CD4-positive, alpha-beta T cell treated with Interleukin-10 for 1 hour (primary cell): ENCODE results near the gene MS4A6A.
"Not testable (repeated sequence)": the region's sequence is repeated elsewhere in the genome, so short reads cannot be mapped to it uniquely, and the experiment has no call there.

ENCODE experiments used
- DNase-seq: peaks from one replicate; pipeline ENCODE4 v3.0.0-alpha.2; 2020

MS4A6A gene, protein sequence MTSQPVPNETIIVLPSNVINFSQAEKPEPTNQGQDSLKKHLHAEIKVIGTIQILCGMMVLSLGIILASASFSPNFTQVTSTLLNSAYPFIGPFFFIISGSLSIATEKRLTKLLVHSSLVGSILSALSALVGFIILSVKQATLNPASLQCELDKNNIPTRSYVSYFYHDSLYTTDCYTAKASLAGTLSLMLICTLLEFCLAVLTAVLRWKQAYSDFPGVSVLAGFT

DNA sequence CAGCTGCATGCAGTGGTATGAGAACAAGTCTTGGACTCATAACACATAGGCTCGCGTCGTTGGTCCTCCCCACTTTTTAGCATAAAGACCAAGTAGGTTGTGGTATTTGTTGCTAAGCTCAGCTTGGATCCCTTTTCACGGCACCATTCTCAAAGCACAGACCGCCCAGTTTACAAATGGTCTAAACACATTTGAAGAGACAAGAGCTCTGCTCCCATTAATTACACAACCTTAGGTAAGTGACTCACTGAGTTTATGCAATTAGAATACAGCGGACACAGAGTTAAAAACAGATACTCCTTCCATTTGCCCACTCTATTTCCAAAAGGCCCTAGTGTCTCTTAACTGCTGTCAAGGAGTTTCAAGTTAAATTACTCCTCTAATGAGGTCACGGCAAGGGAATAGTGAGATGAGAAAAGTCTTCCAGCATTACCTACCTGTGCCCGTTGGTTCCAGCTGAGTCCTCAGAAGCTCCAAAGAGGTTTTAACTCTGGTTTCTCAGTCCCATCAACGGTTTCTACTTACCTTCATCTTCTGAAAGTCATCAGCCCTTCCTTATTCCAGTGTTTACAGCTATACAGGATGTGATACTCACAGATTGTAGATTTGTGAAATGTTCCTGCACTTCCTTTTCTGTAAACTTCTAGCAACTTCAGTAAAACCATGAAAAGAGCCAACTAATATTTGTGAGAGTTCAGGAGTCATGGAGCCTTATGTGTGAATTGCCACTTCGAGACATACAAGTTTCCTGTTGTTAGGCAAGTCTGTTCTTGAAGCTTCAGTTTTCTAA, at the start of gene MS4A6A:
MS4A6A (minus strand) TSS at position 543 of the 790 bp plus-strand sequence. CDS start 1,356 bp downstream, outside the sequence.
- no peak for DNase-seq

DNA sequence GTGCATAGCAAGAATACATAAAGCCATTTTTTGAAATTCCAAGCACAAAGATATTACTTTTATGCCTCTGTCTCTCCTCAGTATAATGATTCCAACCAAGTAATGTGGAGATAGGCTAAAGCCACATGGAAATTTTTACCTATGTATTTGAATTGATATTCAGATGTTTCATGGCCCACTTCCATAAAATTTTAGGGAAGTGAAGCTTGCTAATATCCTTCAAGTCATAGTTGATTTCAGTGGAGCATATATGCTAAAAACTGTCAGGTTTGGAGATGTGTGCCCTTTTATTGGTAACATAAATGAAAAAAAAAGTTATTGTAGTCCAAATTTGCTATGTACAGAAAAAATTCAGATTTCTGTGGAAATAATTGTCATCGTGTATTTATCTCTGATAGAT, 47.8 kb upstream of the MS4A6A start:
- DNase-seq = no peak

DNA sequence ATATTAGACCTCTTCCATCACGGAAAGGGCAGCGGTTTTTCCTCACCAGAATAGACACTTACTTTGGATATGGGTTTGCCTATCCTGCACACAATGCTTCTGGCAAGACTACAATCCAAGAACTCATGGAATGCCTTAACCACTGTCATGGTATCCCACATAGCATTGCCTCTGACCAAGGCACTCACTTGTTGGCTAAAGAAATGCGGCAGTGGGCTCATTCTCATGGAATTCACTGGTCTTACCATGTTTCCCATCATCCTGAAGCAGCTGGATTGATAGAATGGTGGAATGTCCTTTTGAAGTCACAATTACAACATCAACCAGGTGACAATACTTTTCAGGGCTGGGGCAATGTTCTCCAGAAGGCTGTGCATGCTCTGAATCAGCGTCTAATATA, 39.3 kb upstream of the MS4A6A start:
- DNase-seq = no peak

DNA sequence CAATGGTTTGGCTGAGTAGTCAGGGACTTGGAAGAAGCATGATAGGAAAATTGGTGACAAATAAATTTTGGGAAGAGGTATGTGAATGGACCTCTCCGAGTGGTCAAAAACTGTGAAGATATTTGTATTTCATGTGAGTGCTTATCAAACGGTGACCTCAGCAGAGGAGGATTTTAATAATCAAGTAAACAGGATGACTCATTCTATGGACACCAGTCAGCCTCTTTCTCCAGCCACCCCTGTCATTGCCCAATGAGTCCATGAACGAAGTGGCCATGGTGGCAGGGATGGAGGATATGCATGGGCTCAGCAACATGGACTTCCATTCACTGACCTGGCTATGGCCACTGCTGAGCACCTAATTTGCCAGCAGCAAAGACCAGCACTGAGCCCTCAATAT, 38.8 kb upstream of the MS4A6A start:
- no peak for DNase-seq

DNA sequence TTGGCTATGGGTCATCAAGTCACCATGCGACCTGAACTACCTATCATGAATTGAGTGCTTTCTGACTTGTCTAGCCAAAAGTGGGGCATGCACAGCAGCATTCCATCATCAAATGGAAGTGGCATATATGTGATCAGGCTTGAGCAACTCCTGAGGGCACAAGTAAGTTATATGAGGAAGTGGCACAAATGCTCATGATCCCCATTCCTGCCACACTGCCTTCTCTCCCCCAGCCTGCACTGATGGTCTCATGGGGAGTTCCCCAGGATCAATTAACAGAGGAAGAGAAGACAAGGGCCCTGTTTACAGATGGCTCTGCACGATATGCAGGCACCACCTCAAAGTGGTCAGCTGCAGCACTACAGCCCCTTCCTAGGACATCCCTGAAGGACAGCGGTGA, 38.3 kb upstream of the MS4A6A start:
- no peak for DNase-seq

DNA sequence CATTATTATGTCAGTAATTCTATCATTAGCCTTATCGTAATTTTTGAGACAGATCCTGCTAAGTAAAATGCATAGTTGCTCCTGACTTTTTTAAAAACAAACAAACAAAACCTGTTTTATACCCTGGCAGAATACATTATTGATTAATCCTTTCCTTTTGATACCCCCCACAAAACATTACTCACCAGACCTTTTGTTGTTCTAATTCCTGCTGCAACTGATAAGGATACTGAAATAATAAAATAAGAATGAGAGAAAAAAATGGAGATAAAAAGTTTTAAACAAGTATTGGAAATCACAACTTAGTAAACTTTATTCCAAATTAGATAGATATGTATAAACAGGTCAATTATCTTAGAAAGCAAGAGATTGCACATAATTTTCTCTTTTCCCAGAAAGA, 31.5 kb upstream of the MS4A6A start:
- DNase-seq = no peak

DNA sequence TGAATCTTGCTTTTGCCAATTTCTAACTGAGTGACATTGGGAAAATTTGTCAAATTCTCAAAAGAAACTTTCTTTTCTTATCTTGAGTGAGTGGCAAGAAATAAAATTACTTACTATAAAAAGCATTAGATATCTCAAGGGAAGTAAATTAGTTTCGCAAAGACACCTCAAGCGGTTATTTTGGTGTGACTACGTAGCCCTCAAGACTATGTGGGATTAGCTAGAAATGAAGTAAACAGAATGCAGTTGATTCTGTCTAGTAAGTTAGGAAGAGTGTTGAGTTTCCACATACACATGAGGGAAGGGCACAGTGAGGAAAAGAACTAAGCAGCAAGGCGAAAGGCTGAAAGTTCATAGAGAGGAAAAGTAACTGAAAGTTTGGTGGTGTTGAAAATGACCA, 28.3 kb upstream of the MS4A6A start:
- no peak for DNase-seq

DNA sequence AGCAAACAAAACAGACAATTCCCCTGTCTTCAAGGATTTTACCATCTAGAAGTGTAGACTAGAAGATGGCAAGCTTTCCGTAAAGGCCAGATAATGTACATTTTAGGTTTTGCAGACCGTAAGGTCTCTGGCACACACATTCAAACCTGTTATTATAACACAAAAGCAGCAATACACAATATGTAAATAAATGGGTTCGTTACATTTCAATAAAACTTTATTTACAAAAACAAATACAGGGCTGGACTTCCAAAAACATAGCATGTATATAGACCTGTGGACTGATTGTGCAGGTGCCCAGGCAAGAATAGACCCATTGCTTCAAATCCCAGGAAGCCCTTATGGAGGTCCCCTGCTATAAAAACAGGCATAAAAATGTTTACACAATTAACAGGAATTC, 27.1 kb upstream of the MS4A6A start:
- no peak for DNase-seq

DNA sequence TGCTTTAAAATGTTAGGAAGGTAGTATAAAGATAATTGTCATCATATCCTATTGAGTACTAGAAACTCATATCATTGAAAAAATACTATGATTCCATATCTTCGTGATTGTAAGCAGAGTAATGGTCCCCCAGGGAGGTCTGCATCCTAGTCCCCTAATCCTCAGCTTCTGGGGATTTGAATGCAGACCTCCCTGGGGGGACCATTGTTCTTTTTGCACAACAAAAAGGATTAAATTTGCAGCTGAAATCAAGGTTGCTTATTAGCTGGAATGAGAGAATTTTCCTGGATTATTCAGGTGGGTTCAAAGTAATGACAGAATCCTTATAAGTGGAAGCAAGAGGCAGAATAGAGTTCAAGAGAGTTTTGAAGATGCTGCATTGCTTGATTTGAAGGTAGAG, 26.1 kb upstream of the MS4A6A start:
- DNase-seq = no peak

DNA sequence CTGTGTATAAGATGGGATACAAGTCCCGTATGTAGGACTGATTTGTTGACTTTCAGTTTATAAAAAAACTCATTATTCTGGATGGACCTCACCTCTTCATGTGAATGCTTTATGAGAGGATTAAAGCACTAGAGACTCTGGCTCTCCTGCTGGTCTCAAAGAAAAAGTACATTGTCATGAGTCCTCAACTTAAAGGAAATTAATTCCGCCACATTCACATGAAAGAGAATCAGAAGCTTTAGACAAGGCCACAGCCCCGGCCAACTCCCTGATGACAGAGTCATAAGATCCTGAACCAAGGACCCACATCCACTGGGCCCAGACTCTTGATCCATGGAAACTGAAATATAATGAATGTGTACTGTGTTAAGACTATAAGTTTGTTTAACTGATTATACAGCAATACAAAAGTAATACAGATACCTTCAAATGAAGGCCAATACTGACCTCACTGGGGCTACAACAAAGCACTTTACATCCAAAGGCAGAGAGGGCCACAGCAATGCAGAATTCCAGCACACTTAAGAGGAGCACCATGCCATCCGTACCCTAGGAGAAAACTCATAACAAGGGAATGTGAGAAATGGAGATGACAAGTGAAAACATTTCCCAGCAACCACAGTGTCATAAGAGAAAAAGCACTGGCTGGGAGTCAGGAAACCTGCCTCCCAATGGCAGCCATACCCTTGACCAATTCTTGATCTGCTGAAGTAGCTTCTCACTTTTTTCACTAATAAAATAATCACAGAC, 25.4 kb upstream of the MS4A6A start:
- DNase-seq = no peak

DNA sequence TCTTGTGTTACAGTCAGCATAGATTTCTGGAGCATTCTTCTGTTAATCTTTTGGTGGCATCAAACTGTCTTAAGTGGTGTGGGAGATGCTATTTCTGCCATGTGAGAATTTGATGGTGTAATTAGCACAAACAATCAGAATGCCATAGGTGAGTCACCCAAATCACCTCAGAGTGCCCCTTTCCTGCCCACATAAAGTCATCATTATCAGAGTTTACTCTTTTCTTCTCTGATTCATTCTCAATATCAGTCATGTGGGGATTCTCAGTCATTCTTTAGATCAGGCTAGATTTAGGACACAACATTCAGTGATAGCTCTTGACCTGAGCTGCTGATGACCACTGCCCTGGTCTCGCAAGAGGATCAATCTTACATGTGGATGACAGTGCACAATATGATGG, 23.7 kb upstream of the MS4A6A start:
- DNase-seq = no peak

DNA sequence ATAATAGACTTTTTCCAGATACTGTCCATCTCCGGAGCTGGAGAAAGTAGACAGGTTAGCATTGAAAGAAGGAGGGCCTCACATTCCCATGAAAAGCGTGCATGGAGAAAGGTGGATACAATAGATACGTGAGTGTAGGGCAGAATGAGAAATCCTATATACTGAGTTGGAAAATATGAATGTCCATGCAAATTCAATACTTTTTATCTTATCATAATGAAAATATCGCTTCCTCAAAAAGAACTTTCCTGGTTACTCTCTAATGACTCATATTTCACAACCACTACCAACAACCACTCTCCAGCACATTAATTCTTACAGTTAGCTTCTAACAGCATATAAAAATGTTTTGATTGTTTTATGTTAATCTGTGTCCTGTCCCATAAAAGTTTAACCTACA, 22.0 kb upstream of the MS4A6A start:
- DNase-seq = no peak

DNA sequence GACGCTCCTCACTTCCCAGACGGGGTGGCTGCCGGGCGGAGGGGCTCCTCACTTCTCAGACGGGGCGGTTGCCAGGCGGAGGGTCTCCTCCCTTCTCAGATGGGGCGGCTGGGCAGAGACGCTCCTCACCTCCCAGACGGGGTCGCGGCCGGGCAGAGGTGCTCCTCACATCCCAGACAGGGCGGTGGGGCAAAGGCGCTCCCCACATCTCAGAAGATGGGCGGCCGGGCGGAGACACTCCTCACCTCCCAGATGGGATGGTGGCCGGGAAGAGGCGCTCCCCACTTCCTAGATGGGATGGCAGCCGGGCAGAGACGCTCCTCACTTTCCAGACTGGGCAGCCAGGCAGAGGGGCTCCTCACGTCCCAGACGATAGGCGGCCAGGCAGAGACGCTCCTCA, 18.5 kb upstream of the MS4A6A start:
- DNase-seq = not testable (repeated sequence)

DNA sequence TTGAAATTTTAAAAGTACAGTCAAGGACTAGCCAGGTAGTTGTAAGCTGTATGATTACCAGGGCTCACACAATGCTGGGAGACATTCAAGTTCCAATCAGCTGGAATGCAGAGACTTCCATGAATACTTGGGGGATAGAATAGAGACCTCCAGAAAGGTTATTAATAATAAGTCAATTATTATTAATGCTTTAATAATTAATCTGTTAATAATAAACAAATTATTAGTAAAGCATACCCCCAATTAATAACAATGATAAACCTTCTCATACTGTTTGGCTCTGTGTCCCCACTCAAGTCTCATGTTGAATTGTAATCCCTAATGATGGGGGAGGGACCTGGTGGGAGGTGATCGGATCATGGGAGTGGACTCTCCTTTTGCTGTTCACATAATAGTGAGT, 14.6 kb upstream of the MS4A6A start:
- no peak for DNase-seq

DNA sequence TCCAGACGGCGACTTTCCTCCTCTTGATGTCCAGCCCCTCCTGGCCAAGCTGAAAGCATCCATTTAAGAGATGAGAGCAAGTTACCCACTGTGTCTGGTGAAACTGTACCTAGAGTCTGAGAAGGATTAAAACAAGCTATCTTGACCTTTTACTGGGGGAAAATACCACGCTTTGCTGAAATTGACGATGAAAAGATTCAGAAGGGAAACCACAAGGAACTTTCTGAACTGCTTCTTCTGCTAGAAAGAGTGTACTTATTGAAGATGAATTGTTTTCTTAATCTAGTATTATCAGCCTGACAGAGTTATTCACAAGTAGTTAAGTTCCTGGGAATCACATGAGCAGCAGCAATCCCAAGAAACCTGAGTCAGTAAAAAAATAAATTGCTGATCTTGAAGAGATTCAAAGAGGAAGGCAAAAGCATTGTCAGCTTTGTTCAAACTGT, 13.1 kb upstream of the MS4A6A start:
- no peak for DNase-seq

DNA sequence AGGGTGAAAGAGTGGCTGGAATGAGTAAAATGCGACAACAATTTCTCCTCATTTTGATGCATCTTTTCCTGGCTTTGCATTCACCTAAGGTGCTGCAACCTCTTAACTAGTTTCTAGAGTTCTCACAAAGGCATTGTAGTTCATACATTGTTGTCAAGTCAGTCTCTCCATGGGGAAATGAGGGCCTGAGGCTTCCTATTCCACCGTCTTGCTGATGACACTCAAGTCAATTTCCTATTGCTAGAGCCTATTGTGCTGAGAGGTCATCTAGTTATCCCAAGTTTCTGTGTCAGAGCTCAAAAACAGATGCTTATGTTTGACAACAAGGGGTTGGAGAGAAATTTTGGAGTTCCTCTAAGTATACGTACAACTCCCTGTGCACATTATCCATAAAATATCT, 11.6 kb upstream of the MS4A6A start:
- DNase-seq = no peak

DNA sequence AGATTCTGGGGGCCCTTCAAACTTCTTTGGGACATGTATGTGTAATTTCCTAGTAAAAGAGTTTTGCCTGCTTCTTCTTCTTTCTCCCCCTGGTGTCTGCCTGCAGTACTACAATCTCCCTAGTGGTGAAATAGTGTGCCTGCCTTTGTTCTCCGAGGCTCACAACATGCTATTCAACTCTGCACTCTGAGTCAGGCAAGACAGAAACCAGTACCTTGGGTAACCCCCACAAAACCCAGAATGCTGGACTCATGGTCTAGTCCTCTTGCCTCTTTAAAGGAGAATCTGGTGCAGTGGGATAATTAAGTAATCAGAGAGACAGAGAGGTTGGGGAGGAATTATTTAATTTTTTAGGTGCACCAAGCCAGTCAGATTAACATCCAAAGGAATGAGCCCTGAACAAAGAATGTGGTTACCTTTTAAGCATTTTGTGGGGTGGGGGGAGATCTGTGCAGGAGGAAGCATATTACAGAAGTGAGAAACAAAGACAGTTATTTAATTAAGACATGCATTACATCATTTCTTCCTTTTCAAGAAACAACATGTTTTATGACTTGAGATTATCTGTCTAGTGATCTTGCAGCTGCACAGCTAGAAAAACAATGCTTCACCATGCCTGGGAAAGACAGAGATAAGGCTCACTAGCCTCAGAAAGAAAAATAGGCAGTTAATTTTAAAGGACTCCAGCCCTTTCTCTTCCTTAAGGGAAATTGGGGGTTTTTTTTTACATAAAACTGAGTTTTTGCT, 11.0 kb upstream of the MS4A6A start:
- DNase-seq = peak; percentile 67

DNA sequence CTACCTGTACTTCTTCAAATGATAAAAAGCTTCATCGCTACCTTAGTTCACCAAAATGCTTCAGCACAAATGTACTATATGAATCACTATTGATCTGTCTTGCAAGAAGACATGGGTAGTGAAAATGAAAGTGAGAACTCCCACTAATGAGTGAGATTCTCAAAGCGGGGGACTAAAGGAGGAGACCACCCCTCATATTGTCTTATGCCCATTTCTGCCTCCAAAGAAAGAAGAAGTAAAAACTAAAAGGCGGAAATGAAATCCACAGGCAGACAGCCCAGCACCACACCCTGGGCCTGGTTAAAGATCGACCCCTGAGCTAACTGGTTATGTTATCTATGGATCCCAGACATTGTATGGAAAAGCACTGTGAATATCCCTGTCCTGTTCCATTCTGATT, 9.7 kb upstream of the MS4A6A start:
- not testable (repeated sequence) for DNase-seq

DNA sequence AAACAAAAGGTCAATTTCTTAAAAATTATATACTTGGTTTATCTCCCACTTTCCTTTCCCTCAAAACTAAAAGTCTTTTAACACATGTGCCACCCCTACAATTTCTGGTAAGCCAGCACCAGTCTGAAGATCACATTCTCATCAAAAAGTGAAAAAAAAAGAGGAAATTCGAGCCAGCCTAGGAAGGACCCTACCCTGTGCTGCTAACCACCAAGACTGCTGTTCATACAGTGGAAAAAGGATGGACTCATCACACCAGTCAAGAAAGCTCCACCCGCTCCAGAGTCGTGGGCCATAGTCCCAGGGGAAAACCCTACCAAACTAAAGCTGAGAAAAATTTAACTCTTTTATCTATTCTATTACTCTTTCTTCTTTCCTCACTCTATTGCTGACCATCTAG, 5.6 kb upstream of the MS4A6A start:
- not testable (repeated sequence) for DNase-seq

DNA sequence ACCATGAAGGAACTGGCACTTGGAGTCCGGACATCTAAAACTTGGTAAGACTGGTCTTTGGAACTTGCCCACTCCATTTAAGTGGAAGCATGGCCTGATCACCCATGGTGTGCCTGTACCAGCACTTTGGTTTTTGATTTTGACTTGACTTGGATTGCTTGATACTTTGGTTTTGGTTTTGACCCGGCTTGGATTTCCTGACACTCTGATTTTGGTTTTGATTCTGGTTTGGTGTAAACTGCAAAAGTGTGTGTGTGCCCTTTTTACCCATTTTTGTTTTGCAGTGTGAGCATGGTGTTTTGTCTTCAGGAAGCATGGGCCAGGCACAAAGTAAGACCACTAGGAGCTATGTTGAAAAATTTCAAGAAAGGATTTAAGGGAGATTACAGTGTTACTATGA, 3.2 kb upstream of the MS4A6A start:
- not testable (repeated sequence) for DNase-seq

DNA sequence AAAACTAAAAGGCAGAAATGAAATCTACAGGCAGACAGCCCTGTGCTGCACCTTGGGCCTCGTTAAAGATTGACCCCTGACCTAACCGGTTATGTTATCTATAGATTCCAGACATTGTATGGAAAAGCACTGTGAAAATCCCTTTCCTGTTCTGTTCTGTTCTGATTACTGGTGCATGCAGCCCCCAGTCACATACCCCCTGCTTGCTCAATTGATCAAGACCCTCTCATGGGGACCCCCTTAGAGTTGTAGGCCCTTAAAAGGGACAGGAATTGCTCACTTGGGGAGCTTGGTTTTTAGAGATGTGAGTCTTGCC, 2.6 kb upstream of the MS4A6A start:
- not testable (repeated sequence) for DNase-seq

DNA sequence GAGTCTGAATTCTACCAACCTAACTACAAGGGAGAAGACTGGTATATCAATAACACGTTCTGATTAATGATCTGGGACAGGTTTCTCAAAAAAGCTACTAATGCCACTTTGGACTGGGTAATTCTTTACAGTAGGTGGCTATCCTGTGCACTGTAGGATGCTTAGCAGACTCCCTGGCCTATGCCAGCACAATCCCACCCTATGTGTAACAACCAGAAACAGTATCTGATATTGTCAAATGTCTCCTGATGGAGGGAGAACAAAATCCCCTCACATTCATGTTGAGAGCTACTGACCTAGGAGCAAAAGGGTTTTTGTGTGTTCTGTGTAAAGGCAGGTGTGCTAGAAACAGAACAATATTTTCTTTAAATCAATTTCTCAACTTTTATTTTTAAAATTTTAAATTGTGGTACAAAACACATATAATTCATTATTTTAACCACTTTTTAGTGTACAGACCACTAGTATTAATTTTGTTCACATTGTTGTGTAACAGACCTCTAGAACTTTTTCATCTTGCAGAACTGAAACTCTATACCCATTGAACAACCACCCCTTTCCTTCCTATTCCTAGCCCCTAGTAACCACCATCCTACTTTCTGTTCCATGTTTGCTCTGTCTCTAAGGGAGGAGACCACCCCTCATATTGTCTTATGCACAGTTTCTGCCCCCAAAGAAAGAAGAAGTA, 2.1 kb upstream of the MS4A6A start:
- peak; percentile 17 for DNase-seq
